Measurements from ENCODE around the gene OR2J1. TPM values are rescaled to one million over a fixed set of nuclear protein-coding genes. Genes with fewer than 3 reads are reported as not detected.

The OR2J1 gene
- total RNA-seq: not detected in 2 replicates
- long read RNA-seq: 0 reads

GRCh38 chr6:29099190-29099589, at the start of gene OR2J1:
TSS of gene OR2J1 (plus strand) at chr6:29099490. CDS start at chr6:29100943, 1,453 bp downstream.
- H3K4me1 Mint-ChIP-seq (ENCODE audit: unreplicated experiment): no peaks in the 10 kb centered on the region
- no peaks in the 10 kb centered on the region for H3K9me3 Mint-ChIP-seq (ENCODE audit: unreplicated experiment)
- no peak for DNase-seq (ENCODE audit: extremely low spot score, unreplicated experiment)
- TF ChIP-seq, protein P1, sequence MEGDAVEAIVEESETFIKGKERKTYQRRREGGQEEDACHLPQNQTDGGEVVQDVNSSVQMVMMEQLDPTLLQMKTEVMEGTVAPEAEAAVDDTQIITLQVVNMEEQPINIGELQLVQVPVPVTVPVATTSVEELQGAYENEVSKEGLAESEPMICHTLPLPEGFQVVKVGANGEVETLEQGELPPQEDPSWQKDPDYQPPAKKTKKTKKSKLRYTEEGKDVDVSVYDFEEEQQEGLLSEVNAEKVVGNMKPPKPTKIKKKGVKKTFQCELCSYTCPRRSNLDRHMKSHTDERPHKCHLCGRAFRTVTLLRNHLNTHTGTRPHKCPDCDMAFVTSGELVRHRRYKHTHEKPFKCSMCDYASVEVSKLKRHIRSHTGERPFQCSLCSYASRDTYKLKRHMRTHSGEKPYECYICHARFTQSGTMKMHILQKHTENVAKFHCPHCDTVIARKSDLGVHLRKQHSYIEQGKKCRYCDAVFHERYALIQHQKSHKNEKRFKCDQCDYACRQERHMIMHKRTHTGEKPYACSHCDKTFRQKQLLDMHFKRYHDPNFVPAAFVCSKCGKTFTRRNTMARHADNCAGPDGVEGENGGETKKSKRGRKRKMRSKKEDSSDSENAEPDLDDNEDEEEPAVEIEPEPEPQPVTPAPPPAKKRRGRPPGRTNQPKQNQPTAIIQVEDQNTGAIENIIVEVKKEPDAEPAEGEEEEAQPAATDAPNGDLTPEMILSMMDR (IDR thresholded peaks at IDR 0.05): no peak
- H3K4me3 Mint-ChIP-seq (ENCODE audit: unreplicated experiment): no peak within 1 kb of the TSS
- H3K27me3 Mint-ChIP-seq (ENCODE audit: unreplicated experiment): peaks cover 8% of the 10 kb centered on the region
- H3K27ac Mint-ChIP-seq (ENCODE audit: unreplicated experiment): no peak within 1 kb of the TSS
- H3K36me3 Mint-ChIP-seq (ENCODE audit: unreplicated experiment): no peaks in the 10 kb centered on the region

DNA sequence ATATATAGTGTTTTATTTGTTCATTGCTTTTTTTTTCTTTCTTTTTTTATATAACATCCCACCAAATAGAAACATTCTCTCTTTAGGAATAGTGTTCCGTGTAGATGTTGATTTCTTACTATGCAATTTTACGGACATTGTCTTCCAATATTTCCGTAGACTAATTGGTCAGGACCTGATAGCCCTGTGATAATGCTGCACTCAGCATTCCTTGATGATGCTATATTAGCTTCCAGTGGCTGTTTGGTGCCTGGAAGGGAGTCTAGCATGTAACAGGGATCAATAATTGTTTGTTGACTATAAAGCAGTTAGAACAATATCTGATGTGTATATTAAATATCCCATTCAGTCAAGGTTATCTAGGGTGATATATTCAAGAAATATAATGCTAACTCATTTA, 47.6 kb upstream of the OR2J1 start:
- H3K4me1 Mint-ChIP-seq (ENCODE audit: unreplicated experiment): no peaks in the 10 kb centered on the region
- no peak for DNase-seq (ENCODE audit: extremely low spot score, unreplicated experiment)
- H3K4me3 Mint-ChIP-seq (ENCODE audit: unreplicated experiment): no peak overlapping the region
- TF ChIP-seq, protein P1 (IDR thresholded peaks at IDR 0.05): no peak
- no peaks in the 10 kb centered on the region for H3K9me3 Mint-ChIP-seq (ENCODE audit: unreplicated experiment)
- no peak overlapping the region for H3K27ac Mint-ChIP-seq (ENCODE audit: unreplicated experiment)
- H3K36me3 Mint-ChIP-seq (ENCODE audit: unreplicated experiment): no peaks in the 10 kb centered on the region
- H3K27me3 Mint-ChIP-seq (ENCODE audit: unreplicated experiment): no peaks in the 10 kb centered on the region

- no peak for DNase-seq (ENCODE audit: extremely low spot score, unreplicated experiment)
- H3K27ac Mint-ChIP-seq (ENCODE audit: unreplicated experiment): no peak overlapping the region
- H3K9me3 Mint-ChIP-seq (ENCODE audit: unreplicated experiment): peaks cover 5% of the 10 kb centered on the region
- no peaks in the 10 kb centered on the region for H3K4me1 Mint-ChIP-seq (ENCODE audit: unreplicated experiment)
- TF ChIP-seq, protein P1 (IDR thresholded peaks at IDR 0.05): peak; percentile 46
- no peaks in the 10 kb centered on the region for H3K36me3 Mint-ChIP-seq (ENCODE audit: unreplicated experiment)
- no peak overlapping the region for H3K4me3 Mint-ChIP-seq (ENCODE audit: unreplicated experiment)
- peaks cover 5% of the 10 kb centered on the region for H3K27me3 Mint-ChIP-seq (ENCODE audit: unreplicated experiment)
Measured at GRCh38 chr6:29071831-29072723, 27.2 kb upstream of the OR2J1 start.

DNA sequence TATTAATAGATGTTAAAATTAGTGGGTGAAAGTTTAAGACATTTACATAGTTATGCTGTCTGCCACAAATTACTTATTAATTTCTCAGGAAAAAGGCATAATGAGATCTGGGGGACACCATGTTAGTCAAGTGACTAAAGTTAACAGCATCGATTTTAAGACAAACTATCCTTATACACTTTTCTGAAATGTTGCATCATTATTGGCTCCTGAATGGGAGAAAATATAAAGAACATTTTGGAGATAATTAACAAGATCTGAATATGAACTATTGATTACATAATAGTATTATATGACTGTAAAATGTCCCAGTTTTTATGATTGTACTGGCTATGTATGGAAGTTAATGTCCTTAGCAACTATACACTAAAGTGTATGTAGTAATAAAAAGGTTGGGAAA, 20.1 kb upstream of the OR2J1 start:
- Mint-ChIP-seq H3K36me3 (ENCODE audit: unreplicated experiment) (no peaks in the 10 kb centered on the region), H3K27ac (ENCODE audit: unreplicated experiment) (no peak overlapping the region)

DNA sequence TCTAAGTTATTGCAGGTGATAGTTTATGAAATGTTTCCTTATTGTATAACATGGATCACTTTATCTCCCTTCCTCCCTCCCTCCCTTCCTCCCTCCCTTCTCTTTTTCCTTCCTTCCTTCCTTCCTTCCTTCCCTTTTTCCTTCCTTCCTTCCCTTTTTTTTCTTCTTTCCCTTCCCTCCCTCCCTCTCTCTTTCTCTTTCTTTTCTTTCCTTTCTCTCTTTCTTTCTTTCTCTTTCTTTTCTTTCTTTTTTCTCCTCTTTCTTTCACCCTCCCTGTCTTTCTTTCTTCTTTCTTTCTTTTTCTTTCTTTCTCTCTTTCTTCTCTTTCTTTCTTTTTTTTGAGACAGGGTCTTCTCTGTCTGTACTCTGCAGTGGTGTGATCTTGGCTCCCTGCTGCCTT, 18.0 kb upstream of the OR2J1 start:
- no peaks in the 10 kb centered on the region for H3K27me3 Mint-ChIP-seq (ENCODE audit: unreplicated experiment)
- no peak for DNase-seq (ENCODE audit: extremely low spot score, unreplicated experiment)
- H3K4me3 Mint-ChIP-seq (ENCODE audit: unreplicated experiment): no peak overlapping the region
- no peaks in the 10 kb centered on the region for H3K36me3 Mint-ChIP-seq (ENCODE audit: unreplicated experiment)
- TF ChIP-seq, protein P1 (IDR thresholded peaks at IDR 0.05): no peak
- H3K9me3 Mint-ChIP-seq (ENCODE audit: unreplicated experiment): no peaks in the 10 kb centered on the region
- no peaks in the 10 kb centered on the region for H3K4me1 Mint-ChIP-seq (ENCODE audit: unreplicated experiment)
- H3K27ac Mint-ChIP-seq (ENCODE audit: unreplicated experiment): no peak overlapping the region

More for the DNA sequence above, 20.1 kb upstream of the OR2J1 start:
- Mint-ChIP-seq H3K27me3 (ENCODE audit: unreplicated experiment) (peaks cover 5% of the 10 kb centered on the region), H3K4me1 (ENCODE audit: unreplicated experiment) (no peaks in the 10 kb centered on the region), H3K4me3 (ENCODE audit: unreplicated experiment) (no peak overlapping the region), H3K9me3 (ENCODE audit: unreplicated experiment) (no peaks in the 10 kb centered on the region)
- TF ChIP-seq, protein P1 (IDR thresholded peaks at IDR 0.05): no peak
- DNase-seq (ENCODE audit: extremely low spot score, unreplicated experiment): no peak

Measured in osteocyte (in vitro differentiated cells).